Pancreas (tissue), 10 donors: ENCODE results near the gene CPXM2. TPM values are rescaled to one million over a fixed set of nuclear protein-coding genes. Genes with fewer than 3 reads are reported as not detected.
A peak's percentile ranks its signal among the peaks of the same experiment; 100 is the strongest.

ENCODE experiments used
- ATAC-seq, 4 donors: fragments of 200-7000 bp; cut with Tn5 transposase; one replicate each; pipeline versions ENCODE4 v1.8.0 to v1.9.1; 2020; ENCODE audit warnings: mild to moderate bottlenecking in 4 of 4, moderate library complexity in 4 of 4
- DNase-seq, 6 donors: peaks; one replicate each; pipeline ENCODE4 v3.0.0-alpha.2; 2020
- FAIRE-seq: peaks from 2 replicates; lab custom pipeline; 2012; peaks lifted over from hg19 to GRCh38; lab: Jason Lieb, UNC
- H3K27ac ChIP-seq, 4 donors: fragments of 200-600 bp; sonication (generic); 1 replicate in 3 of 4; 2 replicates in 1 of 4; pipeline versions ENCODE4 v1.5.0 to v1.8.0; 2020
- H3K27me3 ChIP-seq, 4 donors: fragments of 200-600 bp; one replicate each; pipeline ENCODE4 v1.8.0; 2021
- H3K36me3 ChIP-seq, 3 donors: fragments of 200-600 bp; sonication (generic) in 1 of 3; one replicate each; pipeline versions ENCODE4 v1.5.0 to v1.8.0; 2020 to 2021
- H3K4me1 ChIP-seq, 3 donors: fragments of 200-600 bp; one replicate each; pipeline ENCODE4 v1.8.0; 2021
- H3K4me3 ChIP-seq, 4 donors: fragments of 200-600 bp; sonication (generic) in 2 of 4; one replicate each; pipeline versions ENCODE4 v1.5.0 to v1.8.0; 2020 to 2021
- H3K9me3 ChIP-seq, 4 donors: fragments of 200-600 bp; one replicate each; pipeline ENCODE4 v1.8.0; 2021
- CTCF ChIP-seq, 4 donors: fragments of 200-600 bp; sonication (generic) in 3 of 4; IDR thresholded peaks; one replicate each; pipeline versions ENCODE4 v1.5.0 to v1.8.0; 2021; ENCODE audit warnings: antibody characterized with exemption in 4 of 4
- WGBS, 2 donors: extraction: QIAGEN DNeasy Blood & Tissue Kit; methylation state at CpG; one replicate each; pipeline ENCODE4 v1.1.7; 2013; 5-methylcytosine and 5-hydroxymethylcytosine counted together
- intact Hi-C, 3 donors: fragments of 100-400 bp; cut with DNase I; formaldehyde crosslinking; loops; one replicate each; pipeline versions ENCODE4 v1.11.1 to v1.14.2; 2022
- polyA plus RNA-seq, 2 donors: library from polyadenylated mRNA; stranded (reverse); fragments of 200-250 nt; gene quantifications; one replicate each; pipeline ENCODE4 v1.2.3, GENCODE V29; 2013
- total RNA-seq, 6 donors: library from RNA; stranded (reverse); fragmentation: NEBNext Ultra II Directional in 4 of 6; extraction: Animal tissue kit (Norgen Biotek cat#: 25700) in 4 of 6; gene quantifications; one replicate each; pipeline versions ENCODE4 v1.2.1 to v1.2.4, GENCODE V29; 2021 to 2023
- donor health status: healthy with polysubstance abuse.
- donor health status: DM: no; HTN: no; CAD: no; lungs with moderate emphysema.
- donor health status: DM: no; HTN: no; CAD: no.
- donor health status: control.
- donor health status: control.
- donor health status: Bipolar disorder and iron deficiency.
- donor health status: DM: yes; HTN: yes; CAD: no.
- donor health status: DM: no; HTN: no; CAD: no.
- donor health status: DM: no; HTN: no; CAD: no.
- donor health status: DM: yes; HTN: yes; CAD: no.

CPXM2 gene
- total and polyA plus RNA-seq, 8 donors: 0.46 to 3.9 (median 1.2) TPM

- no peaks in the 10 kb centered on the region for H3K4me1 ChIP-seq
- ATAC-seq: no peak
- 55 to 68% methylated on average over 5 of the region's 5 CpGs for WGBS, 2 donors
- intact Hi-C loops: no loop called here
- FAIRE-seq: no peak
- no peak overlapping the region for H3K27ac ChIP-seq
- no peak for DNase-seq
- H3K36me3 ChIP-seq: no peaks in the 10 kb centered on the region
- no peak overlapping the region for H3K4me3 ChIP-seq
- no peaks in the 10 kb centered on the region for H3K9me3 ChIP-seq
- TF ChIP-seq CTCF (IDR thresholded peaks at IDR 0.05): no peak
- H3K27me3 ChIP-seq: peaks cover 0 to 10% (median 2%) of the 10 kb centered on the region in 4 donors
Observed at GRCh38 chr10:123848564-123849457, 42.8 kb downstream of the CPXM2 start.

GRCh38 chr10:123847686-123848432 is 43.7 kb downstream of the CPXM2 start:
- FAIRE-seq: peak; percentile 69
- no peak for TF ChIP-seq CTCF (IDR thresholded peaks at IDR 0.05)
- 39 to 49% methylated on average over 5 of the region's 5 CpGs for WGBS, 2 donors
- no peak for DNase-seq
- no peaks in the 10 kb centered on the region for H3K4me1 ChIP-seq
- no peaks in the 10 kb centered on the region for H3K36me3 ChIP-seq
- ATAC-seq: no peak
- no peaks in the 10 kb centered on the region for H3K9me3 ChIP-seq
- peaks cover 0 to 10% (median 2%) of the 10 kb centered on the region in 4 donors for H3K27me3 ChIP-seq
- no peak overlapping the region for H3K4me3 ChIP-seq
- intact Hi-C loops: no loop called here
- no peak overlapping the region for H3K27ac ChIP-seq

GRCh38 chr10:123843835-123844234 is 47.8 kb downstream of the CPXM2 start:
- FAIRE-seq (no peak), ATAC-seq (no peak), DNase-seq (no peak)
- Histone ChIP-seq H3K36me3 (no peaks in the 10 kb centered on the region), H3K27me3 (peaks cover 0 to 5% (median 2%) of the 10 kb centered on the region in 4 donors), H3K9me3 (no peaks in the 10 kb centered on the region), H3K27ac (no peak overlapping the region), H3K4me3 (no peak overlapping the region), H3K4me1 (no peaks in the 10 kb centered on the region)
- WGBS, 2 donors: 53 to 77% methylated on average over 4 of the region's 4 CpGs
- intact Hi-C loops: no loop called here
- no peak for TF ChIP-seq CTCF (IDR thresholded peaks at IDR 0.05)

- Histone ChIP-seq H3K27ac (no peak overlapping the region), H3K4me1 (no peaks in the 10 kb centered on the region), H3K27me3 (peaks cover 0 to 5% (median 2%) of the 10 kb centered on the region in 4 donors), H3K36me3 (no peaks in the 10 kb centered on the region), H3K4me3 (no peak overlapping the region), H3K9me3 (no peaks in the 10 kb centered on the region)
- intact Hi-C loops: no loop called here
- no peak for DNase-seq
- TF ChIP-seq CTCF (IDR thresholded peaks at IDR 0.05): no peak
- 55 to 69% methylated on average over 9 of the region's 9 CpGs for WGBS, 2 donors
- no peak for FAIRE-seq
- ATAC-seq: no peak
Observed at GRCh38 chr10:123842692-123843385, 48.8 kb downstream of the CPXM2 start.
